Activated CD4-positive, alpha-beta T cell treated with anti-CD3 and anti-CD28 coated beads, Interleukin-2, Interleukin-6, amounts not matched to agents 100 ng/mL and 50 ng/mL, durations not matched to agents 16 hours and 8 hours (primary cell): ENCODE measurements around the gene EFHD1.
"Not testable (repeated sequence)": the region's sequence is repeated elsewhere in the genome, so short reads cannot be mapped to it uniquely, and the experiment has no call there.

ENCODE experiments used
- DNase-seq: peaks from one replicate; pipeline ENCODE4 v3.0.0-alpha.2; 2020

EFHD1 gene

DNA sequence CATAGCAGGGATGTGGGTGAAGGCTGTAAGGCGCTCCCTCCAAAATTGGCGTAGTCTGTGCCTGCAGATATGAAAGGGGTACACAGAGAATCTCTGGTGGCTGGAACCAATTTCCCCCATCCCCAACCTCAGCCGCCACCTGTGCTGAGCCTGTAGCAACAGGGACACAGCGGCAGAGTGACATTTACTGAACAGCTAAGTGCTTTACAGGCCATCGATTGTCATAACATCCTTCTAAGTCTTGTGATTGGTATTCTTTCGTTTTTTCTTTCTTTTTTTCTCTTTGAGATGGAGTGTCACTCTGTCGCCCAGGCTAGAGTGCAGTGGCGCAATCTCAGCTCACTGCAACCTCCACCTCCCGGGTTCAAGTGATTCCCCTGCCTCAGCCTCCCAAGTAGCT is 12.2 kb upstream of the EFHD1 start:
- DNase-seq = no peak

DNA sequence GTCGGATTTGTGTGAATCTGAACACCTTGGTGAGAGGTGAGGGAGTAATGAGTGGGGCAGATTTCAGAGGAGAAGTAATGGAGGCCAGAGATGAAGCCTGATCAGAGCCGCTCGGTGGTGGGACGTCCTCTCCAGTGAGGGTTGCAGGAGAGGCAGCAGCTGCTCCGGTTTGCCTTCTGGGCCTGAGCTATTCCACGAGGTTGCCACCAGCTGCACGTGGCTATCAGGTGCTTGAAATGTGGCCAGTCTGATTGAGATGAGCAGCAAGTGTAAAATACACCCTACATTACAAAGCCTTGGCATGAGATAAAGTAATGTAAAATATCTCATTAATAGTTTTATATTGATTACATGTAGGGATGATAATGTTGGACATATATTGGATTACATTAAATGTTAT is 10.8 kb upstream of the EFHD1 start:
- DNase-seq = no peak

DNA sequence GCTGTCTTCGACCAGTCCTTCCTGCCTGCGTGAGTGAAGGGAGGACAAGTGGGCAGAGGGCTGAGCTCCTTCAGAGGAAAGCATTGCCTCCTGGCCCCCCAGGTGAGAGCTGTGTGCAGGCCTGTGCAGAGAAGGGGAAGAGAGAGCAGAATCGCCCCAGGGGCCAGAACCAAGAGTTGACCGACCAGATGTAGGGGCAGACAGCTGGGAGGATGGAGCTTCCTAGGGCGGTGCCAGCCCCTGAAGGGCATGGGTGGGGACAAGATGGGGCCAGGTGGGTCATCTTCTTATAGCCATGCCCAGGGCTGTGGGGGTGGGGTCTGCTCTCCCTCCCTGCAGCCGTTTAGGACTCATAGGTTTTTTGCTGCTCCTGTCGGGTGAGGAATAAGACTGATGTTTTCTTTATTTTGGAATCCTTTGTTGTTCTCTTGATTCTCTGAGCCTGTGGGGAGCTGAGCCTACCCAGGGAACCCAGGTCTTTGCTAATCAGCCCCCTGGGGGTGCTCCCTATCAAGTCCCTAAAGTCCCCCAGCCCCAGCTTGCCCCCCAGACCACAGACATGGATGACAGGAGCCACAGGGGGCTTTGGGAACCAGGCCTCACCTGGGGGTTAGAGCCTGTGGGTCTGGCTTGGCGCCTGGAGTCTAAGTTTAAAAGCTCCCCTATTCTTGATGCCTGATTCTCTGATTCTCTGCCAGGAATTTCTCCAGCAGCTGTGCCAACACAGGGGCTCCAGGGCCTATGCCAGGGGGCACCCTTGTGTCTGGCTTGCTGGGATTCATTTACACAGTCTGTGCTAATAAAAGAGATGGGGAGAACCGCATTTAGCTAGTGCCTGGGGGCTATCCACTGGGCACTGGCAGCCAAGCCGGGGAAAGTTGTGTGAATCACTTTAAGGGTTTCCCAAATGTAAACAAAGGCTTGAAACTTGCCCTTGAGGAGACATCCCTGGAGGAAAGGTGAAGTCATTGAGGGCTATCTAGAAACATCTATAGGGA is 9.3 kb upstream of the EFHD1 start:
- no peak for DNase-seq

DNA sequence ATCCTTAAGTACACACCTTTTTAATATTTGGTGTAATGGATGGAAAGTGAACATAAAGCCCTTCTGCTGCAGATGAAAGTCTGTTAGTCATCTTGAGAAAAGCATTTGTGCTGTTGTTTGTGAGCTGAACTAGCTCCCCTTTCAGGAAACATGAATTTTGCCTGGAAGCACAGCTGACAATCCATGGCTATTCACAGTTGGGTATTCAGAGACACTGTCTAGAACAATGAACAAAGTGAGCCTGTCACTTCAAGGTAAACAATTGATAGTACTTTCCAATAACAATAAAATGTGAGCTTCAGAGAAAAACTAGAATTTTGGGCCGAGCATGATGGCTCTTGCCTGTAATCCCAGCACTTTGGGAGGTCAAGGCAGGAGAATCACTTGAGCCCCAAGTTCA is 6.8 kb upstream of the EFHD1 start:
- no peak for DNase-seq

DNA sequence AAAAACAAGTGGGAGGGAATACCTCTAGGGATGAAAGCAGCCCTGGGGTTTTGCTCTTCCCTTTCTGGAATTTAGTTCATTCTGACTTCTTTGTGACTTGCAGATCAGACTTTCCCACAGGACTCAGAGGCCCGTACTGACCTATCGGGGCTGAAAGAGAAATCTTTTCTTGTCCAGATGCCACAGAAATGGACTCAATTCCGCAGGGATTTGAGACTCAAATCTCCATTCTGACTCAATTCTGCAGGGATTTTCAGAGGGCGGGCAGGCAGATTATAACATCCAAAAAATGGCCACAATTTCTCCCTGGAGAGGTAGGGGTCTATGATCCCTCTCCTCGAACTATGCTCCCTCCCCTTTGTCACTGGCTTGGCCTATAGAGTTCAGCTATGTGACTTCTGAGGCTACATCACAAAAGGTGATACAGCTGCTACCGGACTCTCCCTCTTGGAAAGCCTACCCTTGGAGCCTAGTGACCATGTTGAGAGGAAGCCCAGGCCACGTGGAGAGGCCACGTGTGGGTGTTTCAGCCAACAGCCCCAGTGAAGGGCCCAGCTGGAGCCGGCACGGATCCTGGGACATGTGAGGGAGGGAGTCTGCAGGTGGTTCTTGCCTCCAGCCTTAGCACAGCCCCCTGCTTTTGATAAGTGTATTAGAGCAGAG is 4.8 kb upstream of the EFHD1 start:
- DNase-seq = no peak

DNA sequence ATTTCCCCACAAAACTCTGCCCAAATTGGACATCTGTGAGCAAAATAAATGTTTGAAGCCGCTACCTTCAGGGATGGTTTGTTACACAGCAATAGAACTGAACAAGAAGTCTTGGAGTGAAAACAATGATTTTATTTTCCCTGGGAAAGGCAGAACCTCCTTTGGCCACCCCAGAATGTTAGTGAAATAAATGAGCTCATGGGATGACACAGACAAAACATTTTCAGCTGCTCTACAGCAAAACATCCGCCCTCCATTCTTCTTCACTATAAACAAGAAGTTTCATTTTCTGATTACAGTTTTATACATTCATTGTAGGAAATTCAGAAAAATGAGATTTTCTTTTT is 4.3 kb upstream of the EFHD1 start:
- no peak for DNase-seq

DNA sequence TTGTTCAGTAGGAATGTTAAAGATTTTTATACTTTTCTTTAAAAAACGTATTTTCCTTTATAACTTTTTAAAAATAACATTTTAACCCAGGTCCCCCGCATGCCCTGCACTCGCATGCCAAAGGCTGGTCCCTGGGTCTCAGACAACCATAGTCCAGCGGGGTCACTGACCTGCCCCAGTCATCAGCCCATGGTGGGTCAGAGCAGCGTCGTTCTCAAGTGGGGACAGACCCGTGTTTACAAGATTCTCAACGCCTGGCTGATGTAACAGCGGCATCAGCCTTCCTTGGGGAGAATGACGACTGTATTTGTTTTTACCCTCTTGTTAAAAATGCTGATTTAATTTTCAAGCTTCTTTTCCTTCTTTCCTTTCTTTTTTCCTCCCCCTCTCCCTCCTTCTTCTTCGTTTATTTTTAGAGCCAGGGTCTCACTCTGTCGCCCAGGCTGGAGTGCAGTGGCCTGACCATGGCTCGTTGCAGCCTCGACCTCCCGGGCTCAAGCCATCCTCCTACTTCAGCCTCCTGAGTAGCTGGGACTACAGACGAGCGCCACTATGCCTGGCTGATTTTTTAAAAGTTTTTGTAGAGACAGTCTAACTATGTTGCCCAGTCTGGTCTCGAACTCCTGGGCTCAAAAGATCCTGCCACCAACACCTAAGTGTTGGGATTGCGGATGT is 1.0 kb upstream of the EFHD1 start:
- DNase-seq = no peak

DNA sequence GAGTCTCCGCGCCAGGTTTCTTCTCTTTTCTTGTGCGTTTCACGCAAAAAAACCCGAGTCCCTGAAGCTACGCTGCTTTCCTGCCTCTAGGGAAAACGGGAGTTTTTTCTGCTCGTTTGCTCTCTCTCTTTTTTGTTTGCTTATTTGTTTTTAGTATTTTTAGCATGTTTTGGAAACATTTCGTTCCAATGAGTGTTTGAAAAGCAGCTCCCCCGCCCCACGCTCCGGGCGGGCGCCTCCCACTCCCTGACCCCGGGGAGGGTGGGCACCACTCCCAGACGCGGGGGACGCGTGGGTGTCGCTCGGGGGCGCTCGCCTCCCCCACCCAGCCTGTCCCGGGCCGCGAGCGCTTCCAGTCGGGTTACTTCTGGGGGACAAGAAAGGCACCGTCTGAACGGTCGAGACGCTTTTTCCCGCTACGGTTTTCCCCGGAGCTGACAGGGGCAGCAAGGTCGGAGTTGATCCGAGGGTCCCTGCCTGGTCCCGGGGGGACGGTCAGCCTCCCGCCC is 446 bp upstream of the EFHD1 start:
- no peak for DNase-seq

DNA sequence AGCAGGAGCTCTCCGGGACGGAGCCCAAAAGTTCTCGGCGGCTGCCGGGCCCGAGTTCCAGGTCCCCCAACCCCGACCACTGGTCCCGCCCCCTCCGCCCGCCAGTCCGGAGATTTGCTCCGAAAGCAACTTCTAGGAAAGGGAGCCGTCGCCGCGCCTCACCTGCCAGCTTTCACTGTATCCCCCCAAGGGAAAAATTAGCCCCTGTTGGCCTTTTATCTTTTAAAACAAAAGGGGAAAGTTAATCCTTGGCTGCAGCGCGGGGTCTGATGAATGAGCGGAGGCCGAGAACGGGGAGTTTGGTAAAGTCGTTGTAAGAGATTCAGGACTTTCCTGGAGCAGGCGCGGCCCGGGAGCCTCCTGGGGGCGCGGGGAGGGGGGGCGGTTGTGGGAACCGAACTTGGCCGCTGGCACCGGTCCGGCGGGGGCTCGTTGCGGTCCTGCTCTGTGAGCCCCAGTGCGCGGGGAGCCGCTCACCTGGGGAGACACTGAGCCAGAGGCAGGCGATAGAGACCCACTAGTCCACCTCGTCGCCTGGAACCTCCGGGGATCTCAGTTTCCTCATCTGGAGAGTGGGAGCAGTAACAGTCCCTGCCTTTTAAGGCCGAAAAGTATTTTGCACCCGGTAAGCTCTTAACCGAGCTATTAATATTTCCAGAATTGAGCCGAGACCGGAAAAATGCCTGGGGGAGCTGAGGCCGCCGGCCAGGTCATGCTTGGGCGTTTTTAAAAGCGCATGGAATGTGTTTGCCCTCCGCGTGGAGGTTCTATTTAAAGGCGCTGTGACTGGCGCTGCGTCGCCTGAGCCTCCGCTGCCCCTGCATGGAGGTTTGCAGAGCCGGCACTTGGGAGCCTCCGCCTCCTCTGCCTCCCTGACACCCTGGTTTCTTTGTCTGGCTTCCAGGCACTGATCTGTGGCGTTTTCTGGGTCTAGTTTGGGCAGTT is 1.1 kb downstream of the EFHD1 start:
- DNase-seq = no peak

DNA sequence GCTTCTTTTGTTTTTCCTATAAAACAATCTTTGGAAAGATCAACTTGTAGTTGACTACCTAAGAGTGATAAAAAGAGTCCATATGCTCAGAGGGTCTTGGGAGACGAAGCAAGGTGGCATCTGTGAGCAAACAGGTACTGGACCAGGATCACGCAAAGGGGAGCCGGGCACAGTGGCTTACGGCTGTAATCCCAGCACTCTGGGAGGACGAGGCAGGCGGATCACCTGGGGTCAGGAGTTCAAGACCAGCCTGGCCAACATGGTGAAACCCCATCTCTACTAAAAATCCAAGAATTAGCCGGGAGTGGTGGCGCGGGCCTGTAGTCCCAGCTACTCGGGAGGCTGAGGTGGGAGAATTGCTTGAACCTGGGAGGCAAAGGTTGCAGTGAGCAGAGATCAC is 2.0 kb downstream of the EFHD1 start:
- DNase-seq = not testable (repeated sequence)

DNA sequence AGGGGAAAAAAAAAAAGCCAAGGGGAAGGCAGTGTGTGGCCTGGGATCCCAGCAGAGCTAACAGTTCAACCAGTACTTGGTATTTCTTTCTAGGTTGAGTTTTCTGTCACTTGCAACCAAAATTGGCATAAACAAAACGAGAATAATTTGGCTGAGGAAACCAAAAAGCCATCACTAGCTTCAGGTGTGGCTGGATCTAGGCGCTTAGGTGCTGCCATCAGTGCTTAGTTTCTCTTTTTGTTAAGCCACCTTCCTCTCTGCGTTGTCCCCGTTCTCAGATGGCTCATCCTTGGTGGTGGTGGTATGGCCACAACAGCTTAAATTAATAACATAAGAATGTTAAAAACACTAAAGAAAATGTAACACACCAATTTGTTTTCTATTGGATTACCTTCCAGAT is 2.4 kb downstream of the EFHD1 start:
- no peak for DNase-seq

DNA sequence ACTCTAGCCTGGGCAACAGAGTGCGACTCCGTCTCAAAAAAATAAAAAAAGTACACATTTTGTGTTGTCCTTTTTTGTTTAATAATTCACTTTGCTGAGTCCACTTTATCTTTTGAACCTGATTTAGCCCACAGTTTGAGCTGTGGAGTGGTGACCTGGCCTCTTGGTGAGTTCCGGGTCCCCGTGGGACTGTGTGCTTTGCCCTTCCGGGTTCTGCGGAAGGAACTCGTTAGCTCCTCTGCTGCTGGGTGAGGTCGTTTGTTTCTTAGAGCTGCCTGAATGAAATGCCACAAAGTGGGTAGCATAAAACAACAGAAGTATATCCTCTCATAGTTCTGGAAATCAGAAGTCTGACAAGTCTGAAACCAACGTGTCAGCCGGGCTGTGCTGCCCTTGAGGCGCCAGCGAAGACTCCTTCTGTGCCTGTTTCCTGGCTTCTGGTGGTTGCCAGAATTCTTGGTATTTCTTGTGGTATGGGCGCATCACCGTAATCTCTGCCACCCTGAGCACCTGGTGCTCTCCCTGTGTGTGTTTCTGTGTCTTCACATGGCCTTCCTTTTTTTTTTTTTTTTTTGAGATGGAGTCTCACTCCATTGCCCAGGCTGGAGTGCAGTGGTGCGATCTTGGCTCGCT is 3.5 kb downstream of the EFHD1 start:
- DNase-seq = no peak

DNA sequence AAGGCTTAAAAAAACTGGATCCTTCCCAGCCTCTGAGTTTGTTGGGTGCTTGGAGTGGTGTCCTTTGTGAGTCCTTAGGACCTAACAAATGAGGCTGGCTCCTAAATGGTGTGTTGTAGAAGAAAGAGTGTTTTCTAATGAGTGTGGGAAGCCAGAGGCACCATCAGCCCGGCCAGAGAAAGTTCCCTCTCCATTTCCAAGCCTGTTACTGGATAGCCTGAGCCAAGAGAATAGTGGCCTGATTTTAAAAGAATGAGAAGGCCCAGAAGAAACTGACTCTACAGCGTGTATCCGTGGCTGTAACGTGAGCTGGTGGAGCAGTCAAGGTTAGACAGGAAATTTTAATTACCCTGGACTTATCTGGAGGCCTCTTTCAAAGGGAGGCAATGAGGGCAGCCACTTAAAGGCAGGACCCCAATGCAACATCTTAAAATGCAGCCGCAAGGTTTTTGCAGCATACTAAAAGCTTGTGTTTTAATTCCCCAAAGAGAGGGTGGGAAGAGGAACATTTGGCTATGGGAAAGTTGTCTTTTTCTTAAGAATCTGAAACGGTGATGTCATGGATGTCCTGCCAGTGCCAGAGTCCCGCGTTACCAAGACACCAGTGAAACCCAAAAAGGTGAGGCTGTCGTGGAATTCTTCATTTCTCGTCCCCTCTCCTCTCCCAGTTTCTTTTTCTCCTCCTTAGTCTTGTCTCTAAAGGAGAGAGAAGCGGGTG is 4.6 kb downstream of the EFHD1 start:
- DNase-seq = no peak

DNA sequence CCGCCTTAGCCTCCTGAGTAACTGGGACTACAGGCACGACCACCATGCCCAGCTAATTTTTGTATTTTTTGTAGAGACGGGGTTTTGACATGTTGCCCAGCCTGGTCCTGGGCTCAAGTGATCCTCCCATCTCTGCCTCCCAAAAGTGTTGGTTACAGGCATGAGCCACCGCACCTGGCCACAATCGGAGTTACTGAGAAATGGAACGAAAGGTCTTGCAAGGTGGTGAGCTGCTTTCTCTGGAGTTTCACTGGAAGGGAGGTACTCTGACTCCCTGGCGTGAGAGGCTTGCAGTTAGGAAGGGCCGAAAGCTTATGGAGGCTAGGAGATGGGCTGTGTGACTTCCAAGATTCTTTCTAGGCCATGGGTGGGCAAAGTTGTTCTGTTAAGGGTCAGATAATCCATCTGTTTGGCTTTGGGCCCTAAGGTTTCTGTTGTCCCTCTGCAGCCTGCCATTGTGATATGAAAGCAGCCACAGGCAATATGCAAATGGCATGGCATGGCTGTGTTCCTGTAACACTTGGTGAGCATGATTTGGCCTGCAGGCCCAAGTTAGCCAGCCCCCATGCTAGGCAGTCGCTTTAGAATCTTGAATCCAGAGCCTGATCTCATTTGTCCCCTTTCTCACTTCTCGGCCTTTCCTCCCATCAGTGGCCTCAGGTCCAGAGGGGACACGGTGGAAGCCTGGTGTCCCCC is 7.9 kb downstream of the EFHD1 start:
- DNase-seq = no peak

DNA sequence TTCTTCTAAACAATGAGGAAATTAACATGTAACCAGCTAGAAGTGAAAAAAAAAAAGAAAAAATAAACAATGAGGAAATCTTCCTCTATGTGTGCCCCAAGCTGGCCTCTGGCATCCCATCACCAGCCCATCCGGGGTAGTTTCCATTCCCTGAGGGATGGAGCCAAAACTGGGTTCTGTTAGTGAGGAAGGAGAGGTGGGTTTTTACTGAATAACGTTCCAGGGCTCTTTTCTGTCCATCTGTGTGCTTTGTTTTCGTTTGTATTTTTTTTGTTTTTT is 9.7 kb downstream of the EFHD1 start:
- no peak for DNase-seq

DNA sequence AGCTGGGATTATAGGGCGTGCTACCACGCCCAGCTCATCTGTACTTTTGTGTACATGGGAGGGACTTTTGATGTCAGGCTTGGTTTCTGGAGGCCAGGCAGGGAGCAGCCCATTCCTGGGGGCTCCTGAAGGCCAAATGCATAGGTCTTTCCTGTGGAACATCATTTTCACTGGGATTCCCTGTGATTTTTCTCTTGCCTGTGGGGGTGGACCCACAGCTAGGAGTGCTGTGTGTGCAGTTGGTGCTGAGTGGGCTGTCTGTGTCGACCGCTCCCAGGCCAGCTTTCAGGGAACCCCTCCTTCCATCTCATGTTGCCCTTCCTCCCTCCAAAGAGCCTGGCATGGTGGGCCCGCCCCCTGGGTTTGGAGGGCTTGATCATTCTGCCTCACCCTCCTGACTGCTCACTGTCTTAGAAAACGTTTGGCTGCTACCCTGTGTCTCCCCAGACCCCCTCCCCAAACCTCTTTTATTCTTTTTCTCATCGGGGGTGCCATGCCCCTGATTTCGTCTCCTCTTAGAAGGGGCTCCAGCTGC is 10.5 kb downstream of the EFHD1 start:
- no peak for DNase-seq

DNA sequence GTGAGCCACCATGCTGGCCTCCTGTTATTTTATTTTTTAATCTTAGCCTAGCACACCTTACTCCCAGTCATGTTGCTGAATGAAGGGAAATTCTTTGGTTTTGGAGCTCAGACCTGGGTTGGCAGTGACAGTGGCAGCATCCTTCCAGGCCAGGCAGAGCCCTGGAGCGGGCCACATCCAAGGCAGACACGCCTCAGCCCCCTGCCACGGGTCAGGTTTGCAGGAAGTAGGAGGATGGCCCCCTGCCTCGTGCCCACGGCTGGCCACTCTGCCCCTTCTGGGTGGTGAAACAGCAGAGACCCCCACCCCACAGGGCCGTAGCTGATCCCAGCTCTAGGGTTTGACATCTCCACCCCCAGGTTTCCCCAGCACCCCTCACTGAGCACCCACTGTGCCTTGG is 11.7 kb downstream of the EFHD1 start:
- DNase-seq = no peak

DNA sequence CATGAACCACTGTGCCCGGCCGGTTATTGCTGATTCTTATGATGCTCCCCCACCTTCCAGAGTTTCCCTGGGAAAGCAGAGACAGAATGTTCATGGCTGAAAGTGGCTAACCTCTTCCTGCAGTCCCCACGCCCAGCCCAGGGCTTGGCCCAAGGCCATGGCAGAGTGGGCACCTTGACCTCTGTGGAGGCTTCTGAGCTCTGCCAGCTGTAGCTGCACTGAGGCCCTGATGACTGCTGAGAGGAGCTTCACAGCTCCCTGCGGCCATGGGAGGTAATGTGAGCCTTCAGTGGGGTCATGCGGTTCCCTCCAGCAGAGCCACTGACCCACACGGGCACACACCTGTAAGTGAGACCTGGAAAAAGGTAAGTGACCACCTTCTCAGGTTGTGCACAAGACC is 13.3 kb downstream of the EFHD1 start:
- no peak for DNase-seq

DNA sequence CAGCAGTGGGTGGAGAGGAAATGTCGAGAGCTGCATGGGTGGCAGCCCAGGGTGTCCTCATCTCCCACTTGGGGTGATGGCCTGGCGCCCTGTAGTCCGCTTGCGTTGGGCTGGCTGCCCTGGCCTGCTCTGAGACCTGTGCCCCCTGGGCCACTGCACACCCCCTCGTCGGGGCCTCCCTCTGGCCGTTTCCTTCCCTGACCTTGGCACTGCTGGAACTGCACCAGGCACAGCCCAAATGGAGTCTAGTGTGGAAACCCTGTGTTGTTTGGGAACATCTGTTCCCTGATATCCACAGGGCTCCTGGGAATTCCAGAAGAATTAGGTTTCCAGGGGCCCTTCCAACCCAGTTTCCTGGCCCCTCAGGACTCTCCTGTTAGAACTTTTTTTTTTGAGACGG is 13.9 kb downstream of the EFHD1 start:
- DNase-seq = no peak

DNA sequence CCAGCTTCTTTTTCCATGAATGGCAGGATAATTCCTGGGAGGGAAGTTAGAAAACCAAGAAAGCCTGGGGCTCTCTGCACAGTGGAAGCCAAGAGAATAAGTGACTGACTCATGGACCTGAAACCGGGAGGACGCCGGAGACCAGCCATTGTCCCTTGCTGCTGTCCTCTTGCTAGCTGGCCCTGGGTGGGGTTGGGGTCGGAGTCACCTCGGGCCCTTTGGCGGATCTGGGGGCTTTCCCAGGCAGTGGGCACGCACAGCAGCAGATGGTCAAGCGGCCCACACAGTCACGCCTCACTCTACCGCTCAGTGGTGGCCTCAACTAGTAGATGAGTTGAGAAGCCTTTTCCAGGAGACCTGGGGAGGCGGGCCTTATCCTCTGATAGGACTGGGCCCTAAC is 15.6 kb downstream of the EFHD1 start:
- no peak for DNase-seq

DNA sequence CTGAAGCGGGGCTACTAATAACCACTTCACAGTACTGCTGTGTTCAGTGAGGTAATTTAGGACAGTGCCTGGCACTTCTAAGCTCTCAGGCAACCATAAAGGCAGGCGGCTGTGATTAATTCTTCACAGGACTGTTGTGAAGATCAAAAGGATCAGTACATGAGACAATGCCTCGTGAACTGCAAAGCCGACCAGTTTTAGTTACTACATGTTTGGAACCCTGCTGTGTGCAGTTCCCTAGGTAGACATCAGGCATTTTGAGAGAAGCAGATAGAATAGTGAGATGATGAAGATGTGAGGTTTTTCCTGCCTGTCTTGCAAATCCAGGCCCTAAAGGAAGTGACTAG is 19.1 kb downstream of the EFHD1 start:
- DNase-seq = no peak
